ENCODE data around the gene PRDM16. TPM values are rescaled to one million over a fixed set of nuclear protein-coding genes. Genes with fewer than 3 reads are reported as not detected.

PRDM16 gene
- total RNA-seq, 1 experiment from 2014 or later: 6.1 TPM

DNA sequence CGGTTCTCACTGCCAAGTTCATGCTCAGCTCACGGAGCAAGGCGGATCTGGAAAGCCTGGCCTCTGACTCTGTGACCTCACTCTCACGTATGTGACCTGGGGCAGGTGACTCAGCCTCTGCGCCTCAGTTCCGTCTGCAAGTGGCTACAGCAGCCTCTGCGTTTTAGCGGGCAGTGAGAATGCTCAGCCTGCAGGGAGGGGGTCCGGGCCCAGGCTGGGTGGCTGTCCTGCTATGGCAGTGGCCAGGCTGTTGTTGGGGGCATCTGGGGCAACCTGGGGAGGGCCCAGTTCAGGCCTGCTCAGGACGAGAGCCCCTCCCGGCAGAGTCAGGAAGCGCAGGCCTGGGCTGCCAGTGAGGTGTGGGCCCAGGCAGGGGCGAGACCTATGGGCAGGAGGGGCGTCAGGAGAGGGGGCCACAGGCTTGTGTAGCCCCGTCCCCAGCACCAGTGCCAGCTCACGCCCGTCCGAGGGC is 413.4 kb downstream of the PRDM16 start:
- ChIA-PET CTCF (interaction anchor here (1.2 to 3.5 kb wide), 4 partner anchors 9 to 137 kb away, joined by 4 to 29 read pairs (median 6); no protein-coding TSS in a partner anchor), RAD21 (ENCODE audit: low non-redundant PET in 1 of 2, low total read pairs in 2 of 2, uncharacterized antibody in 2 of 2, unreplicated experiment in 2 of 2) (interaction anchor here in 1 of 2 experiments (1.5 kb wide), 1 partner anchor 30 kb away, joined by 5 read pairs; no protein-coding TSS in a partner anchor), POLR2A (interaction anchor here (0.9 kb wide), 1 partner anchor 30 kb away, joined by 4 read pairs; no protein-coding TSS in a partner anchor)
- ATAC-seq: peak; percentile 79
- no peak overlapping the region for H2AFZ ChIP-seq (ENCODE audit: low read depth, low read length, poor library complexity, severe bottlenecking)
- intact Hi-C loops (cut with micrococcal nuclease): no loop called here
- H3K36me3 ChIP-seq (ENCODE audit: control insufficient read depth in 1 of 2, insufficient read depth in 2 of 2, low read length in 2 of 2): no peaks in the 10 kb centered on the region; a peak in 1 of 4 replicates
- no peaks in the 10 kb centered on the region for H3K27me3 ChIP-seq (ENCODE audit: insufficient read depth, low read length)
- peaks cover 12 to 29% of the 10 kb centered on the region in 2 experiments; a peak in 3 of 4 replicates for H3K4me1 ChIP-seq (ENCODE audit: control insufficient read depth in 1 of 2, insufficient read depth in 2 of 2, low read length in 2 of 2)
- DNase-seq (ENCODE audit: low read depth, low spot score): peak; percentile 42
- no TSS peak for BruUV-seq (replicated peaks)
- H3K27ac ChIP-seq (ENCODE audit: low read depth, low read length): peak overlapping the region; percentile 36; the same call in 1 of the 2 replicates
- H3K9me2 ChIP-seq (ENCODE audit: insufficient read depth): no peaks in the 10 kb centered on the region
- no peaks in the 10 kb centered on the region for H3K9me3 ChIP-seq (ENCODE audit: control insufficient read depth in 1 of 2, insufficient read depth in 1 of 2, low read depth in 1 of 2, low read length in 2 of 2)
- H3K4me2 ChIP-seq (ENCODE audit: low read length): peak overlapping the region; percentile 84
- no peaks in the 10 kb centered on the region for H3K79me2 ChIP-seq (ENCODE audit: insufficient read depth, low read length)
- no peaks in the 10 kb centered on the region for H4K20me1 ChIP-seq (ENCODE audit: insufficient read depth)
- peak overlapping the region; percentile 36; the same call in 1 of the 2 replicates for H3K9ac ChIP-seq (ENCODE audit: low read length)
- H3K4me3 ChIP-seq (replicated peaks in 1 of 2; ENCODE audit: low read depth in 1 of 2, low read length in 2 of 2): peak overlapping the region in 1 of 2 experiments; percentile 34; a peak in 2 of 4 replicates
- TF ChIP-seq, protein P1, sequence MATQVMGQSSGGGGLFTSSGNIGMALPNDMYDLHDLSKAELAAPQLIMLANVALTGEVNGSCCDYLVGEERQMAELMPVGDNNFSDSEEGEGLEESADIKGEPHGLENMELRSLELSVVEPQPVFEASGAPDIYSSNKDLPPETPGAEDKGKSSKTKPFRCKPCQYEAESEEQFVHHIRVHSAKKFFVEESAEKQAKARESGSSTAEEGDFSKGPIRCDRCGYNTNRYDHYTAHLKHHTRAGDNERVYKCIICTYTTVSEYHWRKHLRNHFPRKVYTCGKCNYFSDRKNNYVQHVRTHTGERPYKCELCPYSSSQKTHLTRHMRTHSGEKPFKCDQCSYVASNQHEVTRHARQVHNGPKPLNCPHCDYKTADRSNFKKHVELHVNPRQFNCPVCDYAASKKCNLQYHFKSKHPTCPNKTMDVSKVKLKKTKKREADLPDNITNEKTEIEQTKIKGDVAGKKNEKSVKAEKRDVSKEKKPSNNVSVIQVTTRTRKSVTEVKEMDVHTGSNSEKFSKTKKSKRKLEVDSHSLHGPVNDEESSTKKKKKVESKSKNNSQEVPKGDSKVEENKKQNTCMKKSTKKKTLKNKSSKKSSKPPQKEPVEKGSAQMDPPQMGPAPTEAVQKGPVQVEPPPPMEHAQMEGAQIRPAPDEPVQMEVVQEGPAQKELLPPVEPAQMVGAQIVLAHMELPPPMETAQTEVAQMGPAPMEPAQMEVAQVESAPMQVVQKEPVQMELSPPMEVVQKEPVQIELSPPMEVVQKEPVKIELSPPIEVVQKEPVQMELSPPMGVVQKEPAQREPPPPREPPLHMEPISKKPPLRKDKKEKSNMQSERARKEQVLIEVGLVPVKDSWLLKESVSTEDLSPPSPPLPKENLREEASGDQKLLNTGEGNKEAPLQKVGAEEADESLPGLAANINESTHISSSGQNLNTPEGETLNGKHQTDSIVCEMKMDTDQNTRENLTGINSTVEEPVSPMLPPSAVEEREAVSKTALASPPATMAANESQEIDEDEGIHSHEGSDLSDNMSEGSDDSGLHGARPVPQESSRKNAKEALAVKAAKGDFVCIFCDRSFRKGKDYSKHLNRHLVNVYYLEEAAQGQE (IDR thresholded peaks at IDR 0.05; ENCODE audit: low read depth): no peak
- TF ChIP-seq JUND (IDR thresholded peaks at IDR 0.05): peak; percentile 77
- TF ChIP-seq TCF7L2 (IDR thresholded peaks at IDR 0.05; ENCODE audit: borderline replicate concordance, extremely low read depth, insufficient read depth, insufficient read length): no peak
- no peak; the same call in 1 of the 2 replicates for TF ChIP-seq FOSL1 (IDR thresholded peaks at IDR 0.05; ENCODE audit: low read depth)
- TF ChIP-seq, protein P2, sequence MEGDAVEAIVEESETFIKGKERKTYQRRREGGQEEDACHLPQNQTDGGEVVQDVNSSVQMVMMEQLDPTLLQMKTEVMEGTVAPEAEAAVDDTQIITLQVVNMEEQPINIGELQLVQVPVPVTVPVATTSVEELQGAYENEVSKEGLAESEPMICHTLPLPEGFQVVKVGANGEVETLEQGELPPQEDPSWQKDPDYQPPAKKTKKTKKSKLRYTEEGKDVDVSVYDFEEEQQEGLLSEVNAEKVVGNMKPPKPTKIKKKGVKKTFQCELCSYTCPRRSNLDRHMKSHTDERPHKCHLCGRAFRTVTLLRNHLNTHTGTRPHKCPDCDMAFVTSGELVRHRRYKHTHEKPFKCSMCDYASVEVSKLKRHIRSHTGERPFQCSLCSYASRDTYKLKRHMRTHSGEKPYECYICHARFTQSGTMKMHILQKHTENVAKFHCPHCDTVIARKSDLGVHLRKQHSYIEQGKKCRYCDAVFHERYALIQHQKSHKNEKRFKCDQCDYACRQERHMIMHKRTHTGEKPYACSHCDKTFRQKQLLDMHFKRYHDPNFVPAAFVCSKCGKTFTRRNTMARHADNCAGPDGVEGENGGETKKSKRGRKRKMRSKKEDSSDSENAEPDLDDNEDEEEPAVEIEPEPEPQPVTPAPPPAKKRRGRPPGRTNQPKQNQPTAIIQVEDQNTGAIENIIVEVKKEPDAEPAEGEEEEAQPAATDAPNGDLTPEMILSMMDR (IDR thresholded peaks at IDR 0.05 in 2 of 3, conservative IDR thresholded peaks at IDR 0.05 in 1 of 3; ENCODE audit: borderline replicate concordance in 1 of 3, insufficient read depth in 1 of 3, low read depth in 2 of 3, low read length in 2 of 3): peak in 2 of 3 experiments; percentile 61 to 64; a peak in 4 of 6 replicates
- TF ChIP-seq ZNF274 (IDR thresholded peaks at IDR 0.05; ENCODE audit: low read depth, low read length): no peak
- no peak for TF ChIP-seq ZFX (IDR thresholded peaks at IDR 0.05)
- TF ChIP-seq EGR1 (IDR thresholded peaks at IDR 0.05; ENCODE audit: low read depth): no peak
- TF ChIP-seq, protein P3, sequence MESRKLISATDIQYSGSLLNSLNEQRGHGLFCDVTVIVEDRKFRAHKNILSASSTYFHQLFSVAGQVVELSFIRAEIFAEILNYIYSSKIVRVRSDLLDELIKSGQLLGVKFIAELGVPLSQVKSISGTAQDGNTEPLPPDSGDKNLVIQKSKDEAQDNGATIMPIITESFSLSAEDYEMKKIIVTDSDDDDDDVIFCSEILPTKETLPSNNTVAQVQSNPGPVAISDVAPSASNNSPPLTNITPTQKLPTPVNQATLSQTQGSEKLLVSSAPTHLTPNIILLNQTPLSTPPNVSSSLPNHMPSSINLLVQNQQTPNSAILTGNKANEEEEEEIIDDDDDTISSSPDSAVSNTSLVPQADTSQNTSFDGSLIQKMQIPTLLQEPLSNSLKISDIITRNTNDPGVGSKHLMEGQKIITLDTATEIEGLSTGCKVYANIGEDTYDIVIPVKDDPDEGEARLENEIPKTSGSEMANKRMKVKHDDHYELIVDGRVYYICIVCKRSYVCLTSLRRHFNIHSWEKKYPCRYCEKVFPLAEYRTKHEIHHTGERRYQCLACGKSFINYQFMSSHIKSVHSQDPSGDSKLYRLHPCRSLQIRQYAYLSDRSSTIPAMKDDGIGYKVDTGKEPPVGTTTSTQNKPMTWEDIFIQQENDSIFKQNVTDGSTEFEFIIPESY (IDR thresholded peaks at IDR 0.05; ENCODE audit: extremely low read depth, insufficient replicate concordance, low read length): no peak
- no peak for TF ChIP-seq POLR2A (IDR thresholded peaks at IDR 0.05; ENCODE audit: borderline replicate concordance, extremely low read depth, insufficient read depth, insufficient read length)
- TF ChIP-seq, protein P4, sequence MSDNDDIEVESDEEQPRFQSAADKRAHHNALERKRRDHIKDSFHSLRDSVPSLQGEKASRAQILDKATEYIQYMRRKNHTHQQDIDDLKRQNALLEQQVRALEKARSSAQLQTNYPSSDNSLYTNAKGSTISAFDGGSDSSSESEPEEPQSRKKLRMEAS (IDR thresholded peaks at IDR 0.05): peak; percentile 58; the same call in 1 of the 2 replicates
- TF ChIP-seq SP1 (IDR thresholded peaks at IDR 0.05; ENCODE audit: low read depth): no peak
- TF ChIP-seq, protein P5, sequence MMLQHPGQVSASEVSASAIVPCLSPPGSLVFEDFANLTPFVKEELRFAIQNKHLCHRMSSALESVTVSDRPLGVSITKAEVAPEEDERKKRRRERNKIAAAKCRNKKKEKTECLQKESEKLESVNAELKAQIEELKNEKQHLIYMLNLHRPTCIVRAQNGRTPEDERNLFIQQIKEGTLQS (IDR thresholded peaks at IDR 0.05): no peak
- no peak for TF ChIP-seq CBX3 (IDR thresholded peaks at IDR 0.05; ENCODE audit: low read depth)
- no peak for TF ChIP-seq SIN3A (IDR thresholded peaks at IDR 0.05; ENCODE audit: low read depth)
- no peak for TF ChIP-seq EZH2 (IDR thresholded peaks at IDR 0.05)
- TF ChIP-seq CEBPB (IDR thresholded peaks at IDR 0.05; ENCODE audit: low read depth): no peak
- TF ChIP-seq RAD21 (IDR thresholded peaks at IDR 0.05; ENCODE audit: low read depth): no peak
- no peak for TF ChIP-seq YY1 (IDR thresholded peaks at IDR 0.05; ENCODE audit: extremely low read depth, insufficient replicate concordance, low read depth, low read length)
- no peak for TF ChIP-seq ELF1 (IDR thresholded peaks at IDR 0.05; ENCODE audit: borderline replicate concordance, low read depth)
